Measurements from ENCODE around the gene ZNF808.
A peak's percentile ranks its signal among the peaks of the same experiment; 100 is the strongest.
"Not testable (repeated sequence)": the region's sequence is repeated elsewhere in the genome, so short reads cannot be mapped to it uniquely, and the experiment has no call there.

ZNF808 gene

GRCh38 chr19:52527134-52527955 lies at the start of gene ZNF808:
Gene ZNF808, plus strand, starts transcription at chr19:52527668. Its CDS starts 15,617 bp downstream, at chr19:52543285.
- peak; percentile 70 for DNase-seq (ENCODE audit: low read depth)

DNA sequence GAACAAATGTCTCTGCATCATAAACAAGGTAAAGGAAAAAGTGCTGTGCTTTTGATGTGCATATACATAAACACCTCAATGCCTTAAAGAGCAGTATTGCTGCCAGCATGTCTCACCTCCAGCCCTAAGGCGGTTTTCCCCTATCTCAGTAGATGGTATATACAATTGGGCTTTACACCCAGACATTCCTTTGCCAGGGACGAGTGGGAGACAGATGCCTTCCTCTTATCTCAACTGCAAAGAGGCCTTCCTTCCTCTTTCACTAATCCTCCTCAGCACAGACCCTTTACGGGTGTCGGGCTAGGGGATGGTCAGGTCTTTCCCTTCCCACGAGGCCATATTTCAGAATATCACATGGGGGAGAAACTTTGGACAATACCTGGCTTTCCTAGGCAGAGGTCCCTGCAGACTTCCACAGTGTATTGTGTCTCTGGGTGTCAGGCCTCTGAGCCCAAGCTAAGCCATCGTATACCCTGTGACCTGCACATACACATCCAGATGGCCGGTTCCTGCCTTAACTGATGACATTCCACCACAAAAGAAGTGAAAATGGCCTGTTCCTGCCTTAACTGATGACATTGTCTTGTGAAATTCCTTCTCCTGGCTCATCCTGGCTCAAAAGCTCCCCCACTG lies 43.2 kb upstream of the ZNF808 start:
- not testable (repeated sequence) for DNase-seq (ENCODE audit: low read depth)

GRCh38 chr19:52485064-52485463 lies 42.4 kb upstream of the ZNF808 start:
- DNase-seq (ENCODE audit: low read depth), result not testable (repeated sequence)

DNA sequence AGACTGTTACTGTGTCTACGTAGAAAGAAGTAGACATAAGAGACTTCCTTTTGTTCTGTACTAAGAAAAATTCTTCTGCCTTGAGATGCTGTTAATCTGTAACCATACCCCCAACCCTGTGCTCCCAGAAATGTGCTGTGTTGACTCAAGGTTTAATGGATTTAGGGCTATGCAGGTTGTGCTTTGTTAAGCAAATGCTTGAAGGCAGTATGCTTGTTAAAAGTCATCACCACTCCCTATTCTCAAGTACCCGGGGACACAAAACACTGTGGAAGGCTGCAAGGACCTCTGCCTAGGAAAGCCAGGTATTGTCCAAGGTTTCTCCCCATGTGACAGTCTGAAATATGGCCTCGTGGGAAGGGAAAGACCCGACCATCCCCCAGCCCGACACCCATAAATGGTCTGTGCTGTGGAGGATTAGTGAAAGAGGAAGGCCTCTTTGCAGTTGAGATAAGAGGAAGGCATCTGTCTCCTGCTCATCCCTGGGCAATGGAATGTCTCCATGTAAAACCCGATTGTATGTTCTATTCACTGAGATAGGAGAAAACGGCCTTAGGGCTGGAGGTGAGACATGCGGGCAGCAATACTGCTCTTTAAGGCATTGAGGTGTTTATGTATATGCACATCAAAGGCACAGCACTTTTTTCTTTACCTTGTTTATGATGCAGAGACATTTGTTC lies 41.8 kb upstream of the ZNF808 start:
- DNase-seq (ENCODE audit: low read depth), result not testable (repeated sequence)

DNA sequence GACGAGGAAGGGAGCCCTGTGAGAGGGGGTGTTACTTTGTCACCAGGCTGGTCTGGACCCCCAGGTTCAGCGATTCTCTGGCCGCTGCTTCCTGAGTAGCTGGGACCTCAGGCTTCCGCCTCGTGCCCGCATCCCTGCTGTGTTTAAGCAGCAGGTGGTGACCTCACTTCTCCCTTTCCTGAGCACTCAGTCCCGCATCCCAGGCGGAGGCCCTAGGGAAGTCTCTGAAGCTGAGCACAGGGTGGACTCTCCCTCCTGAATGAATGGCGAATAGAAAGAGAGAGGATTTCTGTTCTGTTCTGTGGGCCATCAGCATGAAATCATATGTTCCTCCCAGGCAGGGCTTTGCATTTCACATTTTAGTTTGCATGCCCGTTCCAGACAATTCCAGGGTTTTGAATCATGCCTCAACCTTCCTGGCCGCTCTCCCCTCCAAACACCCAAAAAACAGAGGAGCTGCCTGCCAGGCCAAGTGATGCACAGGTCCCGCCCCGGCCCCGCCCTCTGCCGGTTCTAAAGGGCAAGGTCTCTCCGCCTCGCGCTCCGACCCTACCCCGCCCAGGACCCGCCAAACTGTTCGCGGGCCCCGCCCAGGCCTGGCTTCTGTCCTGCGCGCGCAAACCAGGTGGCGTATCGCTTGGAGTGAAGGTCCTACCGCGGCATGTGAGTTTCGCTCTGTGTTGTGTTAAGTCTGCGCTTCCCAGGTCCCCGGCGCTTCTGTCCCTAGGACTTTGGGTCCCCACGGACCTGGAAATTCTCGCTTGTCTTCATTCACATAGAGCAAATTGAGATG lies 35.1 kb upstream of the ZNF808 start:
- no peak for DNase-seq (ENCODE audit: low read depth)

DNA sequence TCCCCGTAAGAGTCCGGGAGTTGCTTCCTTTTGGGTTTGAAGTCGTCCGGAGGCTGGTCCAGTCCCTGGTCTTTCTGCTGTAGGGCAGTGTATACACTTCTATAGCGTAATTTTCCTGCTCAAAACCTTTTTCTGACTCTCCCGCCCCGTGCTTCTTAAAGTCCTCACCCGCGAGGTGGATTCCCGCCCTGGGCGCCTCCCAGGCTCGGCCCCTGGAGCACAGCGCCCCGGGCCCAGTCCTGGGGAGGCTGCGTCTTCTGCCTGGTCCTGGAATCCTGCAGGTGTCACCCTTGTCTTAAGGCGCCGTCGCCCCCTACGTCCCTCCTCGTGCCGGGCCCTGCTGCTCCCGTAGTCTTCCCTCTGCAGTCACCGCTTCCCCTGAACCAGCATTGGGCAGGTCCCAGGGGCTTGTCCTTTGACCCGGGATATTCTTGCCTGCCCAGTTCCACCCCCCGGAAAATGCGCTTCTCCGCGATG lies 34.4 kb upstream of the ZNF808 start:
- no peak for DNase-seq (ENCODE audit: low read depth)

GRCh38 chr19:52494518-52494917 lies 33.0 kb upstream of the ZNF808 start:
- no peak for DNase-seq (ENCODE audit: low read depth)

DNA sequence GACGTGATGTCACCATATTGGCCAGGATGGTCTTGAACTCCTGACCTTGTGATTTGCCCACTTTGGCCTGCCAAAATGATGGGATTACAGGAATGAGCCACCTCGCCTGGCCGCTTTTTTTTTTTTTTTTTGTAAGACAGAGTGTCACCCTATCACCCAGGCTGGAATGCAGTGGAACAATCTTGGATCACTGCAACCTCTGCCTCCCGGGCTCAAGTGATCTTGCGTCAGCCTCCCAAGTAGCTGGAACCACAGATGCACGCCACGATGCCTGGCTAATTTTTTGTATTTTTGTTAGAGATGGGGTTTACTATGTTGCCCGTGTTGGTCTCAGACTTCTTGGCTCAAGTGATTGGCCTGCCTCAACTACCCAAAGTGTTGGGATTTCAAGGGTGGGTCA lies 28.9 kb upstream of the ZNF808 start:
- no peak for DNase-seq (ENCODE audit: low read depth)

DNA sequence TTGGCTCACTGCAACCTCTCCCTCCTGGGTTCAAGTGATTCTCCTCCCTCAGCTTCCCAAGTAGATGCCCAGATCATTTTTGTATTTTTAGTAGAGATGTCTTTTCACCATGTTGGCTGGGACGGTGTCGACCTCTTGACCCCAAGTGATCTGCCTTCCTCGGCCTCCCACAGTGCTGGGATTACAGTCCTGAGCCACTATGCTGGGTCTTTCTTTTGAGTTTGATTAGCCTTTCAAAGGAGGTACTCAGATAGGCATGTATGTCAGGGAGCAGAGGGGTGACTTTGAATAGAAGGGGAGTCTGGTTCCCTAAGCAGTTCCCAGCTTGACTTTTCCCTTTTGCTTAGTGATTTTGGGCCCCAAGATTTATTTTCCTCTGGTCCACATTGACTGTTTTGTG lies 27.0 kb upstream of the ZNF808 start:
- not testable (repeated sequence) for DNase-seq (ENCODE audit: low read depth)

DNA sequence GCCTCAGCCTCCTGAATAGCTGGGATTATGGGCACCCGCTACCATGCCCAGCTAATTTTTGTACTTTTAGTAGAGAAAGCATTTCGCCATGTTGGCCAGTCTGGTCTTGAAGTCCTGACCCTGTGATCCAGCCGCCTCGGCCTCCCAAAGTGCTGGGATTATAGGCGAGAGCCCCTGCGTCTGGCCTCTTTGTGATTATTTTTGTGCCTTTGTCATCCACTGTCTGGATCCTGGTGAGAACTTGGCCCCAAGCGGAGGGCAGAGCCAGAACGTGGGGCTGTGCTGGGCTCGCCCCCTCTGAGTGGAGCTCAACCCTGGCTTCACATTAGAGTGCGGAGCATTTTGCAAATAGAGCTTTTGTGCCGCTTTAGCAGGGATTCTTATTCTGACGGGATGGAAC lies 26.5 kb upstream of the ZNF808 start:
- DNase-seq (ENCODE audit: low read depth), result not testable (repeated sequence)

GRCh38 chr19:52507266-52507665 lies 20.2 kb upstream of the ZNF808 start:
- no peak for DNase-seq (ENCODE audit: low read depth)

- no peak for DNase-seq (ENCODE audit: low read depth)
These were observed 11.3 kb upstream of the ZNF808 start for GRCh38 chr19:52516191-52516590.

GRCh38 chr19:52518646-52519045 lies 8.8 kb upstream of the ZNF808 start:
- DNase-seq (ENCODE audit: low read depth), result no peak

- DNase-seq (ENCODE audit: low read depth), result not testable (repeated sequence)
These were observed 8.3 kb upstream of the ZNF808 start for GRCh38 chr19:52519175-52519574.

DNA sequence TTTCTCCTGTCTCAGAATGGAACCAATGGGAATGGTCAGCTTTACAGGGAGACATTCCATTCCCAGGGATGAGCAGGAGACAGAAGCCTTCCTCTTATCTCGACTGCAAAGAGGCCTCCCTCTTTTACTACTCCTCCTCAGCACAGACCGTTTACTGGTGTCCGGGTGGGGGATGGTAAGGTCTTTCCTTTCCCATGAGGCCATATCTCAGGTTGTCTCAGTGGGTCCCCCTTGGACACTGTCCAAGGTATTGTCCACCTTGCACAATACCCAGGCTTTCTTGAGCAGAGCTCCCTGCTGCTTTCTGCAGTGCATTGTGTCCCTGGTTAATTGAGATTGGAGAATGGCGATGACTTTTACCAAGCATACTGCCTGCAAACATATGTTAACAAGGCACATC lies 7.5 kb upstream of the ZNF808 start:
- DNase-seq (ENCODE audit: low read depth), result no peak

DNA sequence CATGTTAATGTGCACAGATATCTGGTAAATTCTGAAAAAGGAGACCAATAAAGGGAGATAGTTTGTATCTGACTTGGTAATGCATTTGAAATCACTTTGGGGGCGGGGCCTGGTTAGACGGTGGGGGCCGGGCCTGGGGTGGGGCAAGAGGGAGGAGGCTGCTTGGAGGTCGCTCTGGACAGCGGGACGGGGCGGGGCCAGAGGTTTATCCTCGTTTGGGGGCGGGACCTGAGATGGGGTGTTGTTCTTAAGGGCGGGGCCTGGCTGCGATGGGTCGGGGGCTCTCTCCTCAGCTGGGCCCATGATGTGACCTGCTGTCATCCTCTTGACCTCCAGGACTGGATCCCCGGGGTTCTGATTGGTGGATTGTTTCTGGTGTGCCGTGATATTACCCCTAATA lies 4.9 kb upstream of the ZNF808 start:
- DNase-seq (ENCODE audit: low read depth), result no peak

- no peak for DNase-seq (ENCODE audit: low read depth)
These were observed 3.4 kb upstream of the ZNF808 start for GRCh38 chr19:52524086-52524485.

DNA sequence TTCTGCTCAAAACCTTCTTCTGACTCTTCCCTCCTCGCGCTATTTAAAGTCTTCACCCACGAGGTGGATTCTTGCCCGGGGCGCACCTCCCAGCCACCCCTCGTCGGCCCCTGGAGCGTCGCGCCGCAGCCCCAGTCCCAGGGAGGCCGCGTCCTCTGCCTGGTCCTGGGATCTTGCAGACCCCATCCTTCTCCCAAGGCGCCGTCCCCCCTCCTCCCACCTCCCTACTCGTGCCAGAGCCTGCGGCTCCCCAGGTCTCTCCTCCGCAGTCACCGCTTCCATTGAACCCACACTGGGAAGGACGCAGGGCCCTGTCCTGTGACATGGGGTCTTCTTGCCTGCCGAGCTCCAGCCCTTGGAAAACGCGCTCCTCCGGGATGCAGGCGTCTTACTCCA lies 486 bp downstream of the ZNF808 start:
- no peak for DNase-seq (ENCODE audit: low read depth)

DNA sequence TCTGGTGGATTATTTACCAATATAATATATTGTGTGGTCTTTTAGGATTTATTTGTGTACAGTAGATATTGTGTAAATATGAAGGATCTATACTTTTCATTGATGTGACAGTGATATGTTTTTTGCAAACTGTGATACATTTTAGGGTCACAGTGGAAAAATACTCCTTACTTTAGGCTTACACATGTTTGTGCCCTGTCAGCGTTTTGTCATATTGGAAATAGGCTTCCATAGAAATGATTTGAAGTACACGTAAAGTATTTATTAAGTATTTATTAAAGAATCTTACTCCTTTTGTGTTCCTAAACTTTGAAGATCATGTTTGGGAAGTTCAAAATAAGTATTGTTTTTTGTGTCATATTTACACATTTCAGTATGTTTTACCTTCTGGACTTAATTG lies 5.0 kb downstream of the ZNF808 start:
- no peak for DNase-seq (ENCODE audit: low read depth)

DNA sequence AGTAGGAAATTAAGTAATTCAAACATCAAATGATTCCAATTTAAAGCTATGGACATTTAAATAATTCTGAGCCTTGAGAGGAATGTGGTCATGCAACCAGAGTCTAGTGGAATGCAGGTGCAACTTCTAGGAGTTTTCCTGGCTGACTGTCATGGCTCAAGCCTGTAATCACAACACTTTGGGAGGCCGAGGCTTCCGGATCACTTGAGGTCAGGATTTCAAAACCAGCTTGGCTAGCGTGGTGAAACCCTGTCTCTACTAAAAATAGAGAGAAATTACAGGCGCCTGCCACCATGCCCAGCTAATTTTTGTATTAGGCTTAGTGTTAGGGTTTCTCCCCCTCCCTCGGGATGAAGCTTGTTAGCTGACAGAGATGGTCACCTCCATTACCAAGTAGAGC lies 6.4 kb downstream of the ZNF808 start:
- DNase-seq (ENCODE audit: low read depth), result no peak

- not testable (repeated sequence) for DNase-seq (ENCODE audit: low read depth)
These were observed 7.9 kb downstream of the ZNF808 start for GRCh38 chr19:52535385-52535770.
